ENCODE results near the gene MSH3.
"Not testable (repeated sequence)": the region's sequence is repeated elsewhere in the genome, so short reads cannot be mapped to it uniquely, and the experiment has no call there.

Gene MSH3

DNA sequence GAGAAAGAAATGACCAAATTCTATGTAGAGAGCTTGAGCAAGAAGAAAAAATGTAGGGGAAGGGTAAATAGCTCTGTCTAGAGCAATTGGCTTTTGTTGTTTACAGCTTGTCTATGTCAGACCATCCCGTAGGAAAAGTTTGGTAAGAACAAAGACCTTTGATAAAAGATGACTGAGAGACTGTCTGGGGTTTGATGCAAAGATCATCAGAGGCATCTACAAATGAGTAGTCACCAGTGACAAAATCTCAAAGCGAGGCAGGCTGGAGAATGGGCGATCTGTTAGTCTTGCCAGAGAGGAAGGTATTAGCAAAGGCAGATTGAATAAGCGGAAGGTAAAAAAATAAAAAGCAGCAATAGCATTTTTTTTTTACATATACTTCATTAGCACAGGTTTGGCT is 180.7 kb downstream of the MSH3 start:
- Mint-ChIP-seq H3K4me1 (no peaks in the 10 kb centered on the region), H3K27ac (no peak overlapping the region), H3K4me3 (no peak overlapping the region), H3K27me3 (ENCODE audit: low read depth) (no peaks in the 10 kb centered on the region), H3K36me3 (ENCODE audit: low read depth) (peaks cover 11% of the 10 kb centered on the region), H3K9me3 (peaks cover 3% of the 10 kb centered on the region)
- TF ChIP-seq, protein P1, sequence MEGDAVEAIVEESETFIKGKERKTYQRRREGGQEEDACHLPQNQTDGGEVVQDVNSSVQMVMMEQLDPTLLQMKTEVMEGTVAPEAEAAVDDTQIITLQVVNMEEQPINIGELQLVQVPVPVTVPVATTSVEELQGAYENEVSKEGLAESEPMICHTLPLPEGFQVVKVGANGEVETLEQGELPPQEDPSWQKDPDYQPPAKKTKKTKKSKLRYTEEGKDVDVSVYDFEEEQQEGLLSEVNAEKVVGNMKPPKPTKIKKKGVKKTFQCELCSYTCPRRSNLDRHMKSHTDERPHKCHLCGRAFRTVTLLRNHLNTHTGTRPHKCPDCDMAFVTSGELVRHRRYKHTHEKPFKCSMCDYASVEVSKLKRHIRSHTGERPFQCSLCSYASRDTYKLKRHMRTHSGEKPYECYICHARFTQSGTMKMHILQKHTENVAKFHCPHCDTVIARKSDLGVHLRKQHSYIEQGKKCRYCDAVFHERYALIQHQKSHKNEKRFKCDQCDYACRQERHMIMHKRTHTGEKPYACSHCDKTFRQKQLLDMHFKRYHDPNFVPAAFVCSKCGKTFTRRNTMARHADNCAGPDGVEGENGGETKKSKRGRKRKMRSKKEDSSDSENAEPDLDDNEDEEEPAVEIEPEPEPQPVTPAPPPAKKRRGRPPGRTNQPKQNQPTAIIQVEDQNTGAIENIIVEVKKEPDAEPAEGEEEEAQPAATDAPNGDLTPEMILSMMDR (IDR thresholded peaks at IDR 0.05; ENCODE audit: unreplicated experiment in 3 of 3) = no peak

DNA sequence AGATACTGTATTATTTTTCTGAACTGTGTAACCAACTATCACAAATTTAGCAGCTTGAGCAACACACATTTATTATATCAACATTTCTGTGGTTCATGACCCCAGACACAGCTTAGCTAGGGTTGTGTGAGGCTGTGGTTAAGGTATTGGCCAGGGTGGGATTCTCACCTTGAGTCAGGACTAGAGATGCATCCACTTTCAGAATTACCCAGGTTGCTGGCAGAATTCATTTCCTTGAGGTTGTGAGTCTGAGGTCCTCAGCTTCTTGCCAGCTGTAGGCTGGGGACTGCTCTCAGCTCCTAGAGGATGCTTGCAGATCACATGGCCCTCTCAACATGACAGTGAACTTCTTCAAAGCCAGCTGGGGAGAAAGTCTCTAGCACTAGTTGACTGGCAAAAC is 183.2 kb downstream of the MSH3 start:
- TF ChIP-seq, protein P1 (IDR thresholded peaks at IDR 0.05; ENCODE audit: unreplicated experiment in 3 of 3) = no peak
- Mint-ChIP-seq H3K27ac (no peak overlapping the region), H3K36me3 (ENCODE audit: low read depth) (peaks cover 4% of the 10 kb centered on the region), H3K9me3 (peaks cover 7% of the 10 kb centered on the region), H3K27me3 (ENCODE audit: low read depth) (no peaks in the 10 kb centered on the region), H3K4me3 (no peak overlapping the region), H3K4me1 (no peaks in the 10 kb centered on the region)

DNA sequence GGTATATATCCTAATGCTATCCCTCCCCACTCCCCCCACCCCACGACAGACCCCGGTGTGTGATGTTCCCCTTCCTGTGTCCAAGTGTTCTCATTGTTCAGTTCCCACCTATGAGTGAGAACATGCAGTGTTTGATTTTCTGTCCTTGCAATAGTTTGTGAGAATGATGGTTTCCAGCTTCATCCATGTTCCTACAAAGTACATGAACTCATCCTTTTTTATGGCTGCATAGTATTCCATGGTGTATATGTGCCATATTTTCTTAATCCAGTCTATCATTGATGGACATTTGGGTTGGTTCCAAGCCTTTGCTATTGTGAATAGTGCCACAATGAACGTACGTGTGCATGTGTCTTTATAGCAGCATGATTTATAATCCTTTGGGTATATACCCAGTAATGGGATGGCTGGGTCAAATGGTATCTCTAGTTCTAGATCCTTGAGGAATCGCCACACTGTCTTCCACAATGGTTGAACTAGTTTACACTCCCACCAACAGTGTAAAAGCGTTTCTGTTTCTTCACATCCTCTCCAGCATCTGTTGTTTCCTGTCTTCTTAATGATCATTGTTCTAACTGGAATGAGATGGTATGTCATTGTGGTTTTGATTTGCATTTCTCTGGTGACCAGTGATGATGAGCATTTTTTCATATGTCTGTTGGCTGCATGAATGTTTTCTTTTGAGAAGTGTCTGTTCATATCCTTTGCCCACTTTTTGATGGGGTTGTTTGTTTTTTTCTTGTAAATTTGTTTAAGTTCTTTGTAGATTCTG is 186.8 kb downstream of the MSH3 start:
- H3K4me3 Mint-ChIP-seq; H3K4me1 Mint-ChIP-seq; H3K27me3 Mint-ChIP-seq (ENCODE audit: low read depth); H3K27ac Mint-ChIP-seq: not testable (repeated sequence)
- Mint-ChIP-seq H3K36me3 (ENCODE audit: low read depth) (peaks cover 26% of the 10 kb centered on the region), H3K9me3 (peaks cover 29% of the 10 kb centered on the region)

DNA sequence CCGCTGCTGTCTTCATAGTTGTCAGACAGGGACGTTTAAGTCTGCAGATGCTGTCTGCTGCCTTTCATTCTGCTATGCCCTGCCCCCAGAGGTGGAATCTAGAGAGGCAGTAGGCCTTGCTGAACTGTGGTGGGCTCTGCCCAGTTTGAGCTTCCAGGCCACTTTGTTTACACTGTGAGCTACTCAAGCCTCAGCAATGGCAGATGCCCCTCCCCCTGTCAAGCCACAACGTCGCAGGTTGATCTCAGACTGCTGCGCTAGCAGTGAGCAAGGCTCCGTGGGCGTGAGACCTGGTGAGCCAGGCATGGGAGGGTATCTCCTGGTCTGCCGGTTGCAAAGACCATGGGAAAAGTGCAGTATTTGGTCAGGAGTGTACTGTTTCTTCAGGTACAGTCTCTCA is 192.0 kb downstream of the MSH3 start:
- H3K4me3 Mint-ChIP-seq; H3K27ac Mint-ChIP-seq; H3K27me3 Mint-ChIP-seq (ENCODE audit: low read depth); H3K4me1 Mint-ChIP-seq: not testable (repeated sequence)
- peaks cover 69% of the 10 kb centered on the region for H3K36me3 Mint-ChIP-seq (ENCODE audit: low read depth)
- peaks cover 49% of the 10 kb centered on the region for H3K9me3 Mint-ChIP-seq

DNA sequence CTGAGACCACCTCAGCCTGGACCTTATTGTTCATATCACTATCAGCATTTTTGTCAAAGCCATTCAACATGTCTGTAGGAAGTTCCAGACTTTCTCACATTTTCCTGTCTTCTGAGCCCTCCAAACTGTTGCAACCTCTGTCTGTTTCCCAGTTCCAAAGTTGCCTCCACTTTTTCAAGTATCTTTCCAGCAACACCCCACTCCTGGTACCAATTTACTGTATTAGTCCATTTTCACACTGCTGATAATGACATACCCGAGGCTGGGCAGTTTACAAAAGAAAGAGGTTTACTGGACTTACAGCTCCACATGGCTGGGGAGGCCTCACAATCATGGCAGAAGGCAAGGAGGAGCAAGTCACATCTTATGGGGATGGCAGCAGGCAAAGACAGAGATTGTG is 195.7 kb downstream of the MSH3 start:
- H3K4me3 Mint-ChIP-seq; H3K4me1 Mint-ChIP-seq; H3K27me3 Mint-ChIP-seq (ENCODE audit: low read depth); H3K27ac Mint-ChIP-seq: not testable (repeated sequence)
- H3K9me3 Mint-ChIP-seq = peaks cover 28% of the 10 kb centered on the region
- H3K36me3 Mint-ChIP-seq (ENCODE audit: low read depth) = peaks cover 57% of the 10 kb centered on the region

DNA sequence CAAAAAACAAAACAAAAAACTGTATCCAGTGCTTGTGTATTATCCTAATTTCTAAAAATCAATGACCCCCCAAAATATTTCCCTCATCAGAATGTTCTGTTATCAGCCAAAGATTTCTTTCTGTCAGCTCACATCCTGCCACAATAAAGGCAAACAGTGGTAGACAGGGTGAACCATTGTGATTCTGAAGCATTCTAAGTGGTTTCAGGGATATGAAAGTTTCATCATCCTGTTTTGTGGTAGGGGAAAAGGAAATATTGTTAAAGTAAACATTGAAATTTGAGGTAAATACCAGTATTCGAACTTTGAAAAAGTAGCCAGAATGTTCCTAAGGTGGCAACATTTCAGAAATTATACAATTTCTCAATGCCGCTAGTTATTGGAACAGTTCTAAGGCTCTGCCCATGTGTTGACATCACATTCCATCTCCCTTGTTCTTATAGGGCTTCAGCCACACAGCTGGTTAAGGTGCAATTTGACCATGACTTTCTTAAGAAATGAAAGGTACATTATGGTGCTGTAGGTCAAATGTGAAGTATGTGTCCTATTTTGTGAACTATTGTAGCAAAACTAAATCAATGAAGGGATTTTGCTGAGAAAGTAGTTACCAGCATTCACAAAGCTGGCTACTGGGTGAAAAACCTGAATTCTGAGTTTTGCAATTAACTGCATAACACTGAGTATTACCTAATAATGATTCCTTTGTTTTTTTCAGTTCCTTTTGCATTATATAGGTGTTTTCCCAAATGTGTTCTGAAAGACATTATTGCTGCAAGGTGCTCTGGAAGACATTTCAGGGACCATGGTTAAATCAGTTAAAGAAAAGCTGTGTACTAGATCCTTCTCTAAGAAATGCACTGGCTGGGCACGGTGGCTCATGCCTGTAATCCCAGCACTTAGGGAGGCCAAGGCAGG is 198.1 kb downstream of the MSH3 start:
- H3K4me3 Mint-ChIP-seq = no peak overlapping the region
- H3K9me3 Mint-ChIP-seq = peaks cover 29% of the 10 kb centered on the region
- no peak overlapping the region for H3K27ac Mint-ChIP-seq
- H3K27me3 Mint-ChIP-seq (ENCODE audit: low read depth) = no peaks in the 10 kb centered on the region
- H3K36me3 Mint-ChIP-seq (ENCODE audit: low read depth) = peaks cover 68% of the 10 kb centered on the region
- H3K4me1 Mint-ChIP-seq = no peaks in the 10 kb centered on the region
- TF ChIP-seq, protein P1 (IDR thresholded peaks at IDR 0.05; ENCODE audit: unreplicated experiment in 3 of 3) = no peak

DNA sequence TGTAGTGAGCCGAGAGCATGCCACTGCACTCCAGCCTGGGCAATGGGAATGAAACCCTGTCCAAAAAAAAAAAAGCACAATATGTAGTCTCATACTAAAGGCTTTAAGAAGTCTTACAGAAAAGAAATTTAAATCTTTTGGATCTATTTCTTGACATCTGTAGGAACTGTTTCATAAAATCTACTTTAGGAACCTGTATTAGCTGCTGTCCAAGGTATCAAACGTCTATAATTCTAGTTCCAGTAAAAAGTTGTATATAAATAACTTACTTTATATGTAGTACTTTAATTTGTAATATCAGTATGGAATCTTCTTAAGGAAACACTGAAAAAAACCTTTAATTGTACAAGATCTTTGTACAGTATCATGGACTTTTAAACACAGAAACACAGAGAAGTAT is 199.0 kb downstream of the MSH3 start:
- H3K4me1 Mint-ChIP-seq = no peaks in the 10 kb centered on the region
- H3K27ac Mint-ChIP-seq = no peak overlapping the region
- no peak overlapping the region for H3K4me3 Mint-ChIP-seq
- peaks cover 25% of the 10 kb centered on the region for H3K9me3 Mint-ChIP-seq
- H3K27me3 Mint-ChIP-seq (ENCODE audit: low read depth) = no peaks in the 10 kb centered on the region
- peaks cover 66% of the 10 kb centered on the region for H3K36me3 Mint-ChIP-seq (ENCODE audit: low read depth)
- TF ChIP-seq, protein P1 (IDR thresholded peaks at IDR 0.05; ENCODE audit: unreplicated experiment in 3 of 3) = no peak
